ENCODE measurements around the gene TNFRSF14. TPM values are rescaled to one million over a fixed set of nuclear protein-coding genes. Genes with fewer than 3 reads are reported as not detected.

TNFRSF14 gene
- total and polyA plus RNA-seq, 2 of the 13 experiments (the other 11 are each of a cell fraction or from before 2014, with no cell fraction given) = 11.9 to 49.9 TPM

DNA sequence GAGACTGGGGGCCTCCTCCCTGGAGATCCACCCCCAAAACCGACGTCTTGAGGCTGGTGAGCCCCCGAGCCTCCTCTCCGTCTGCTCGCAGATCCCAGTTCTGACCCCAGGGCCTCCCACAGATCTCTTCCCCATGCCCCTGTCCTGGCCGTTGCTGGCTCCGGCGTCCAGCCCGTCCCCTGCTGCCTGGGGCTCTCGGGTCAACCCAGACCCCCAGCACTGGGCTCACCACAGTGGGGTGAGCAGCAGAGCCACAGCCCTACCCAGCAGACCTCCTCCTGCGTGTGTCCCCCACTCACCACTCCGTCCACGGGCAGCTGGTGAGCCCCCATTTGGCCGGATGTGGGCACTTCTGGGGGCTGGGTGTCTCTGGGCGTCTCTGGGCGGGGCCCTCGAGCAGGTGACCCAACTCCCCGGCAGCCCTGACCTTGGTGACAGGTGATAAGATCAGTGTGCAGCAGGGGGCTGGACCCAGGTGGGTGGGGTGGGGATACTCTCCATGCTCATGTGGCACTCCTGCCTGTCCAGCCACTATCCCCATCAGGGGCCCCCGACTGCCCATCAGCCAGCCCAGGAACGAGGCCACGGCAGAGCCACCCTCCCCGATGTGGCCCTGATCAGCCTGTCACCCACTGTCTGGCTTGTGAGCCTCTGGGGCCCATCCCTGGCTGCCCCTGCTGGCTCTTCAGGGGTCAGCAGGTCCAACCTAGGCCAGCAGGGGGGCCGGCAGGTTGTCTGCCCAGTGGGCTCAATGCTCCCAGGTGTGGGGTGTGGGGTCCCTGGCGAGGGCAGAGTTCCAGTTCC is 709 bp downstream of the TNFRSF14 start:
- in situ Hi-C loops (cut with HindIII; ENCODE audit: extremely low pct_ligation_motif_present, low pct_unique_long_range_greater_than_20kb) (no loop called here), intact Hi-C loops (cut with micrococcal nuclease; ENCODE audit: unreplicated experiment) (loop anchor here (5.0 kb wide), 1 partner anchor 75 kb away; the partner anchor contains the start of gene MMEL1)
- H3K27me3 ChIP-seq (ENCODE audit: control insufficient read depth in 1 of 2, insufficient read depth in 2 of 2, low read length in 2 of 2) = no peaks in the 10 kb centered on the region; a peak in 1 of 5 replicates
- DNase-seq (ENCODE audit: low spot score) (no peak), ATAC-seq (peak; percentile 69), FAIRE-seq (no peak)
- POLR2A ChIA-PET = interaction anchor here (0.7 to 2.1 kb wide), 8 partner anchors 8 to 144 kb away, joined by 3 to 20 read pairs (median 6); partner anchors contain the start of genes PANK4, PEX10 and PRXL2B
- H3K4me1 ChIP-seq (ENCODE audit: insufficient read depth, low read length) = peaks cover 30% of the 10 kb centered on the region
- no peak overlapping the region for H2AFZ ChIP-seq (ENCODE audit: low read length)
- 4% methylated on average over 14 of the region's 24 CpGs for WGBS (ENCODE audit: low lambda C conversion rate)
- BruUV-seq (replicated peaks) = no TSS peak
- H3K9me3 ChIP-seq (ENCODE audit: low read length) = no peaks in the 10 kb centered on the region
- peak overlapping the region; percentile 77 for H3K9ac ChIP-seq (ENCODE audit: insufficient read depth, low read depth, low read length)
- 0 out of 2 replicates have a peak, but pooled peaks cover 4% of the 10 kb centered on the region for H4K20me1 ChIP-seq (ENCODE audit: insufficient read depth, low read length)
- no peaks in the 10 kb centered on the region; a peak in 1 of 5 replicates for H3K36me3 ChIP-seq (replicated peaks in 1 of 2; ENCODE audit: control insufficient read depth in 1 of 2, insufficient read depth in 2 of 2, low read length in 2 of 2)
- H3K4me3 ChIP-seq (replicated peaks in 1 of 3; ENCODE audit: insufficient read depth in 1 of 3, low read depth in 2 of 3, low read length in 3 of 3) = peak overlapping the region; percentile 71 to 89 (median 76)
- CTCF ChIA-PET (ENCODE audit: low intra/inter-chr PET ratio, low total read pairs) = interaction anchor here (1.1 to 1.3 kb wide), 2 partner anchors 21 to 143 kb away, joined by 3 read pairs; no protein-coding TSS in a partner anchor
- H3K79me2 ChIP-seq (ENCODE audit: insufficient read depth, low read length) = no peaks in the 10 kb centered on the region
- peak overlapping the region; percentile 85 for H3K4me2 ChIP-seq (ENCODE audit: low read depth, low read length)
- peak overlapping the region; percentile 66 for H3K27ac ChIP-seq (ENCODE audit: extremely low read length, insufficient read depth, low read length)
- peak; percentile 54; the same call in 1 of the 2 replicates for TF ChIP-seq ZBTB7B (CRISPR knock-in tag; IDR thresholded peaks at IDR 0.05)
- TF ChIP-seq, protein P1, sequence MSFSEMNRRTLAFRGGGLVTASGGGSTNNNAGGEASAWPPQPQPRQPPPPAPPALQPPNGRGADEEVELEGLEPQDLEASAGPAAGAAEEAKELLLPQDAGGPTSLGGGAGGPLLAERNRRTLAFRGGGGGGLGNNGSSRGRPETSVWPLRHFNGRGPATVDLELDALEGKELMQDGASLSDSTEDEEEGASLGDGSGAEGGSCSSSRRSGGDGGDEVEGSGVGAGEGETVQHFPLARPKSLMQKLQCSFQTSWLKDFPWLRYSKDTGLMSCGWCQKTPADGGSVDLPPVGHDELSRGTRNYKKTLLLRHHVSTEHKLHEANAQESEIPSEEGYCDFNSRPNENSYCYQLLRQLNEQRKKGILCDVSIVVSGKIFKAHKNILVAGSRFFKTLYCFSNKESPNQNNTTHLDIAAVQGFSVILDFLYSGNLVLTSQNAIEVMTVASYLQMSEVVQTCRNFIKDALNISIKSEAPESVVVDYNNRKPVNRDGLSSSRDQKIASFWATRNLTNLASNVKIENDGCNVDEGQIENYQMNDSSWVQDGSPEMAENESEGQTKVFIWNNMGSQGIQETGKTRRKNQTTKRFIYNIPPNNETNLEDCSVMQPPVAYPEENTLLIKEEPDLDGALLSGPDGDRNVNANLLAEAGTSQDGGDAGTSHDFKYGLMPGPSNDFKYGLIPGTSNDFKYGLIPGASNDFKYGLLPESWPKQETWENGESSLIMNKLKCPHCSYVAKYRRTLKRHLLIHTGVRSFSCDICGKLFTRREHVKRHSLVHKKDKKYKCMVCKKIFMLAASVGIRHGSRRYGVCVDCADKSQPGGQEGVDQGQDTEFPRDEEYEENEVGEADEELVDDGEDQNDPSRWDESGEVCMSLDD (CRISPR knock-in tag; IDR thresholded peaks at IDR 0.05; ENCODE audit: borderline replicate concordance) = 0 out of 2 replicates have a peak, but pooled peaks have one; percentile 43
- peak; percentile 15; the same call in 1 of the 2 replicates for TF ChIP-seq MEIS1 (CRISPR knock-in tag; IDR thresholded peaks at IDR 0.05; ENCODE audit: borderline replicate concordance)
- 0 out of 2 replicates have a peak, but pooled peaks have one; percentile 52 for TF ChIP-seq TERF1 (CRISPR knock-in tag; IDR thresholded peaks at IDR 0.05)
- TF ChIP-seq PAX8 (CRISPR knock-in tag; IDR thresholded peaks at IDR 0.05; ENCODE audit: borderline replicate concordance) = no peak
- TF ChIP-seq ZNF577 (CRISPR knock-in tag; IDR thresholded peaks at IDR 0.05; ENCODE audit: borderline replicate concordance, low read depth) = no peak
- TF ChIP-seq ZNF263 (CRISPR knock-in tag; IDR thresholded peaks at IDR 0.05) = no peak
- TF ChIP-seq GTF2F1 (IDR thresholded peaks at IDR 0.05; ENCODE audit: low read length) = no peak
- TF ChIP-seq ZNF292 (CRISPR knock-in tag; IDR thresholded peaks at IDR 0.05; ENCODE audit: borderline replicate concordance, low read depth) = 0 out of 2 replicates have a peak, but pooled peaks have one; percentile 11
- TF ChIP-seq, protein P2, sequence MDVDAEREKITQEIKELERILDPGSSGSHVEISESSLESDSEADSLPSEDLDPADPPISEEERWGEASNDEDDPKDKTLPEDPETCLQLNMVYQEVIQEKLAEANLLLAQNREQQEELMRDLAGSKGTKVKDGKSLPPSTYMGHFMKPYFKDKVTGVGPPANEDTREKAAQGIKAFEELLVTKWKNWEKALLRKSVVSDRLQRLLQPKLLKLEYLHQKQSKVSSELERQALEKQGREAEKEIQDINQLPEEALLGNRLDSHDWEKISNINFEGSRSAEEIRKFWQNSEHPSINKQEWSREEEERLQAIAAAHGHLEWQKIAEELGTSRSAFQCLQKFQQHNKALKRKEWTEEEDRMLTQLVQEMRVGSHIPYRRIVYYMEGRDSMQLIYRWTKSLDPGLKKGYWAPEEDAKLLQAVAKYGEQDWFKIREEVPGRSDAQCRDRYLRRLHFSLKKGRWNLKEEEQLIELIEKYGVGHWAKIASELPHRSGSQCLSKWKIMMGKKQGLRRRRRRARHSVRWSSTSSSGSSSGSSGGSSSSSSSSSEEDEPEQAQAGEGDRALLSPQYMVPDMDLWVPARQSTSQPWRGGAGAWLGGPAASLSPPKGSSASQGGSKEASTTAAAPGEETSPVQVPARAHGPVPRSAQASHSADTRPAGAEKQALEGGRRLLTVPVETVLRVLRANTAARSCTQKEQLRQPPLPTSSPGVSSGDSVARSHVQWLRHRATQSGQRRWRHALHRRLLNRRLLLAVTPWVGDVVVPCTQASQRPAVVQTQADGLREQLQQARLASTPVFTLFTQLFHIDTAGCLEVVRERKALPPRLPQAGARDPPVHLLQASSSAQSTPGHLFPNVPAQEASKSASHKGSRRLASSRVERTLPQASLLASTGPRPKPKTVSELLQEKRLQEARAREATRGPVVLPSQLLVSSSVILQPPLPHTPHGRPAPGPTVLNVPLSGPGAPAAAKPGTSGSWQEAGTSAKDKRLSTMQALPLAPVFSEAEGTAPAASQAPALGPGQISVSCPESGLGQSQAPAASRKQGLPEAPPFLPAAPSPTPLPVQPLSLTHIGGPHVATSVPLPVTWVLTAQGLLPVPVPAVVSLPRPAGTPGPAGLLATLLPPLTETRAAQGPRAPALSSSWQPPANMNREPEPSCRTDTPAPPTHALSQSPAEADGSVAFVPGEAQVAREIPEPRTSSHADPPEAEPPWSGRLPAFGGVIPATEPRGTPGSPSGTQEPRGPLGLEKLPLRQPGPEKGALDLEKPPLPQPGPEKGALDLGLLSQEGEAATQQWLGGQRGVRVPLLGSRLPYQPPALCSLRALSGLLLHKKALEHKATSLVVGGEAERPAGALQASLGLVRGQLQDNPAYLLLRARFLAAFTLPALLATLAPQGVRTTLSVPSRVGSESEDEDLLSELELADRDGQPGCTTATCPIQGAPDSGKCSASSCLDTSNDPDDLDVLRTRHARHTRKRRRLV (CRISPR knock-in tag; IDR thresholded peaks at IDR 0.05) = no peak
- peak; percentile 54; the same call in 1 of the 2 replicates for TF ChIP-seq MED1 (CRISPR knock-in tag; IDR thresholded peaks at IDR 0.05)
- TF ChIP-seq TFAP4 (IDR thresholded peaks at IDR 0.05; ENCODE audit: borderline replicate concordance, low read depth) = peak; percentile 84; the same call in 1 of the 2 replicates

Measured in HepG2 (cell line).